HFF-Myc (cell line): ENCODE results near the gene NIPAL1.

ENCODE experiments used
- DNase-seq: peaks from one replicate; pipeline ENCODE4 v3.0.0-alpha.2; 2011; ENCODE audit warnings: low read depth; ENCODE audit errors: extremely low read depth
- H3K4me3 ChIP-seq: replicated peaks from 2 replicates; pipeline ENCODE4 v1.5.1; 2011; ENCODE audit warnings: low read depth, mild to moderate bottlenecking, control low read depth, low read length
- TF ChIP-seq, protein P1 (sequence below): IDR thresholded peaks from 2 replicates; pipeline ENCODE4 v1.5.1; 2012; ENCODE audit warnings: mild to moderate bottlenecking, low read depth, low read length, control low read depth; ENCODE audit errors: missing control alignments

Gene NIPAL1

GRCh38 chr4:48069026-48069425 lies 52.5 kb downstream of the NIPAL1 start:
- DNase-seq: no peak
- TF ChIP-seq, protein P1, sequence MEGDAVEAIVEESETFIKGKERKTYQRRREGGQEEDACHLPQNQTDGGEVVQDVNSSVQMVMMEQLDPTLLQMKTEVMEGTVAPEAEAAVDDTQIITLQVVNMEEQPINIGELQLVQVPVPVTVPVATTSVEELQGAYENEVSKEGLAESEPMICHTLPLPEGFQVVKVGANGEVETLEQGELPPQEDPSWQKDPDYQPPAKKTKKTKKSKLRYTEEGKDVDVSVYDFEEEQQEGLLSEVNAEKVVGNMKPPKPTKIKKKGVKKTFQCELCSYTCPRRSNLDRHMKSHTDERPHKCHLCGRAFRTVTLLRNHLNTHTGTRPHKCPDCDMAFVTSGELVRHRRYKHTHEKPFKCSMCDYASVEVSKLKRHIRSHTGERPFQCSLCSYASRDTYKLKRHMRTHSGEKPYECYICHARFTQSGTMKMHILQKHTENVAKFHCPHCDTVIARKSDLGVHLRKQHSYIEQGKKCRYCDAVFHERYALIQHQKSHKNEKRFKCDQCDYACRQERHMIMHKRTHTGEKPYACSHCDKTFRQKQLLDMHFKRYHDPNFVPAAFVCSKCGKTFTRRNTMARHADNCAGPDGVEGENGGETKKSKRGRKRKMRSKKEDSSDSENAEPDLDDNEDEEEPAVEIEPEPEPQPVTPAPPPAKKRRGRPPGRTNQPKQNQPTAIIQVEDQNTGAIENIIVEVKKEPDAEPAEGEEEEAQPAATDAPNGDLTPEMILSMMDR: no peak
- H3K4me3 ChIP-seq: no peak overlapping the region

GRCh38 chr4:48071191-48071590 lies 54.6 kb downstream of the NIPAL1 start:
- DNase-seq: no peak
- TF ChIP-seq, protein P1: no peak

GRCh38 chr4:48073567-48074103 lies 57.1 kb downstream of the NIPAL1 start:
- no peak overlapping the region for H3K4me3 ChIP-seq
- TF ChIP-seq, protein P1: no peak
- no peak for DNase-seq

More at GRCh38 chr4:48071191-48071590, 54.6 kb downstream of the NIPAL1 start:
- no peak overlapping the region for H3K4me3 ChIP-seq

DNA sequence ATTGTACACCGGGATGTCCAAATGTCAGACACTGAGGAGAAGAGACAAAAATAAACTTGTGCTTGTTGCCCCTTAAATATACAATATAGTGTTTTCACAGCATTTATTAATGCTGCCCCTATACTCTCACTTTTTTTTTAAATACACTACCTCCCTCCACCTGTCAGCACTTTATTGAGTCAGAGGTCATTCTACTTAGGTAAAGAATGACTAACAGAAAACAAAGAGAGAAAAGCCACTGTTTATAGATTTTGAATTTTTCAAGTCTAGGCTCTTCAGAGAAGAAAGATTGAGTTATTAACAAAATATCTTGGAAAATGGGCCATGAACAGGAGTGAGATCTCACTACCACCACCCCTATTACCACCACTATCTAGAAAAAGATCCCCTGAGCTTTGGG lies 58.1 kb downstream of the NIPAL1 start:
- DNase-seq: no peak
- TF ChIP-seq, protein P1: no peak
- no peak overlapping the region for H3K4me3 ChIP-seq

GRCh38 chr4:48078425-48078824 lies 61.9 kb downstream of the NIPAL1 start:
- TF ChIP-seq, protein P1: no peak
- no peak overlapping the region for H3K4me3 ChIP-seq
- DNase-seq: no peak

DNA sequence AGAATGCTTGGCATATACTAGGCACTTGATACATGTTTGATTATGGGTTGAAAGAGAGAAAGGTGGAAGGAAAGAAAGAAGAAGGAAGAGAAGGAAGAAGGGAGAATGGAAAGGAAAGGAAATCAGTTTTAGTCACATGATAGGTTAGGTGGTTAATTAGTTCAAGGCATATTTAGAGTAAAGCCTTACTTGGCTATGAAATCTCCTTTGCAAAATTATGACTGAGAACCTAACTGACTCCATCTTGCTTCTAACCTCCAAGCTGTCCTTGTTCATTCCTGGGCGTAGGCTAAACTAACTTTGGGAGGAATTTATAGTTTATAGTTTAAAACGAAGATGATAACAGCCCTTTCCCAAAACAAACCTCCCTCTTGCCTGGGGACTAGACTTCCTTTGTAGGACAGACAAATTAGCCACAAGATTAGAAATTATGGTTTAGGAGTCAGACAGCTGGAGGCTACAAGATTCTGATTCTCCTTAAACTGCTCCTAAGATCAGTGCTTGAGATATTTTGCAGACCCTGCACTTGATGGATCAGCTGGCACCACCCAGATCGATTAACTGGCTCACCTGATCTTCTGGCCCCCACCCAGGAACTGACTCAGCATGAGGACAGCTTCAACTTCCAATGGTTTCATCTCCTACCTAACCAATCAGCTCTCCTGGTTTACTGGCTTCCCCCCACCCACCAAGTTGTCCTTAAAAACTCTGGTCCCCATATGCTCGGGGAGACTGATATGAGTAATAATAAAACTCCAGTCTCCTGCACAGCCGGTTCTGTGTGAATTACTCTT lies 62.5 kb downstream of the NIPAL1 start:
- TF ChIP-seq, protein P1: no peak
- DNase-seq: no peak

More for the DNA sequence above, 62.5 kb downstream of the NIPAL1 start:
- no peak overlapping the region for H3K4me3 ChIP-seq
